HepG2 (cell line): ENCODE results near the gene ZIC2. TPM values are rescaled to one million over a fixed set of nuclear protein-coding genes. Genes with fewer than 3 reads are reported as not detected.
A peak's percentile ranks its signal among the peaks of the same experiment; 100 is the strongest.

Experiments used
- CBFB ChIP-seq: sonication (generic); formaldehyde crosslinking; IDR thresholded peaks from 2 replicates; pipeline ENCODE4 v1.4.0; 2020; ENCODE audit warnings: missing genetic modification reagents
- HNRNPLL ChIP-seq: fragments of 200-400 bp; formaldehyde crosslinking; IDR thresholded peaks from 2 replicates; pipeline ENCODE4 v1.6.1; 2017; ENCODE audit warnings: mild to moderate bottlenecking, low read depth, low read length; ENCODE audit not compliant: poor library complexity, severe bottlenecking
- NCOA1 ChIP-seq: sonication (generic); formaldehyde crosslinking; IDR thresholded peaks from 2 replicates; pipeline ENCODE4 v1.9.0; 2021; ENCODE audit warnings: missing genetic modification reagents
- NR2F6 ChIP-seq, 2 experiments: IDR thresholded peaks; 2 replicates each; pipeline ENCODE4 v1.6.1; 2016; ENCODE audit warnings: antibody characterized with exemption in 1 of 2, mild to moderate bottlenecking in 1 of 2
- PAXIP1 ChIP-seq: sonication (generic); formaldehyde crosslinking; conservative IDR thresholded peaks from 2 replicates; pipeline ENCODE4 v1.4.0; 2020; ENCODE audit warnings: mild to moderate bottlenecking, missing genetic modification reagents, moderate library complexity
- PHF20 ChIP-seq: sonication (generic); formaldehyde crosslinking; IDR thresholded peaks from 2 replicates; pipeline ENCODE4 v1.5.0; 2020; ENCODE audit warnings: mild to moderate bottlenecking, missing genetic modification reagents
- TBX2 ChIP-seq: sonication (generic); formaldehyde crosslinking; IDR thresholded peaks from 2 replicates; pipeline ENCODE4 v1.5.0; 2020; ENCODE audit warnings: missing genetic modification reagents, mild to moderate bottlenecking, borderline replicate concordance
- TCF7 ChIP-seq: sonication (generic); IDR thresholded peaks from 2 replicates; pipeline ENCODE4 v1.6.1; 2016; ENCODE audit warnings: antibody characterized with exemption, low read depth
- ZBTB3 ChIP-seq: sonication (generic); formaldehyde crosslinking; IDR thresholded peaks from 2 replicates; pipeline ENCODE4 v1.4.0; 2020; ENCODE audit warnings: low read depth, mild to moderate bottlenecking, moderate library complexity, missing genetic modification reagents, borderline replicate concordance
- ZNF407 ChIP-seq: sonication (generic); formaldehyde crosslinking; IDR thresholded peaks from one replicate; pipeline ENCODE4 v1.5.1; 2020; ENCODE audit warnings: mild to moderate bottlenecking, missing genetic modification reagents; ENCODE audit errors: not compliant biosample characterization
- ZNF441 ChIP-seq: sonication (generic); formaldehyde crosslinking; IDR thresholded peaks from 2 replicates; pipeline ENCODE4 v1.7.0; 2021; ENCODE audit warnings: missing genetic modification reagents, borderline replicate concordance
- ZNF800 ChIP-seq: sonication (generic); formaldehyde crosslinking; IDR thresholded peaks from 2 replicates; pipeline ENCODE4 v1.4.0; 2020; ENCODE audit warnings: missing genetic modification reagents
- polyA plus RNA-seq, 8 experiments: library from polyadenylated mRNA; depleted of rRNA in 3 of 8; stranded (reverse) in 7 of 8; unstranded in 1 of 8; fragments of >200 nt; fragmentation: Illumina TruSeq in 4 of 8; extraction: Trizol in 4 of 8; gene quantifications; 2 replicates each; pipeline versions ENCODE4 v1.2.1 to v1.2.3, GENCODE V29; 2011 to 2016; ENCODE audit warnings: low read depth in 4 of 8, missing spikeins in 1 of 8, mixed read lengths in 1 of 8; ENCODE audit not compliant: insufficient read depth in 1 of 8
- total RNA-seq, 5 experiments: library from RNA; depleted of rRNA; stranded (reverse); fragments of >200 nt; fragmentation: Illumina TruSeq; extraction: Trizol; gene quantifications; 2 replicates each; pipeline ENCODE4 v1.2.3, GENCODE V29; 2016; ENCODE audit warnings: low read depth in 1 of 5

Gene ZIC2
- total and polyA plus RNA-seq, 2 of the 13 experiments (the other 11 are each of a cell fraction or from before 2014, with no cell fraction given): 0.13 TPM; not detected in 1

- TF ChIP-seq TCF7 (peak; percentile 62), PHF20 (CRISPR knock-in tag) (peak; percentile 27; the same call in 1 of the 2 replicates), HNRNPLL (peak; percentile 57), CBFB (no peak), ZBTB3 (no peak), ZNF407 (no peak), PAXIP1 (CRISPR knock-in tag) (peak; percentile 56), ZNF800 (CRISPR knock-in tag) (peak; percentile 96), ZNF441 (0 out of 2 replicates have a peak, but pooled peaks have one; percentile 55), NCOA1 (CRISPR knock-in tag) (0 out of 2 replicates have a peak, but pooled peaks have one; percentile 36), TBX2 (CRISPR knock-in tag) (peak; percentile 78), NR2F6 (IDR thresholded peaks at IDR 0.05) (peak; percentile 50), NR2F6 (CRISPR knock-in tag; IDR thresholded peaks at IDR 0.05) (peak; percentile 57)
Observed at GRCh38 chr13:99956473-99957349, 24.9 kb upstream of the ZIC2 start (continued).
